Left lung (tissue), 10 donors: ENCODE data around the gene GSK3B. TPM values are rescaled to one million over a fixed set of nuclear protein-coding genes. Genes with fewer than 3 reads are reported as not detected.

Experiments used
- ATAC-seq: fragments of 200-7000 bp; cut with Tn5 transposase; one replicate; pipeline ENCODE4 v1.9.1; 2020; ENCODE audit warnings: moderate library complexity
- DNase-seq, 4 donors: peaks; one replicate each; pipeline ENCODE4 v3.0.0-alpha.2; 2013 to 2020
- H3K27ac ChIP-seq, 2 donors: fragments of 200-600 bp; sonication (generic) in 1 of 2; one replicate each; pipeline versions ENCODE4 v1.5.0 to v1.8.0; 2020 to 2021
- H3K27me3 ChIP-seq, 2 donors: fragments of 200-600 bp; sonication (generic) in 1 of 2; one replicate each; pipeline versions ENCODE4 v1.5.0 to v1.8.0; 2020 to 2021
- H3K36me3 ChIP-seq, 2 donors: fragments of 200-600 bp; sonication (generic) in 1 of 2; one replicate each; pipeline versions ENCODE4 v1.5.0 to v1.8.0; 2020 to 2021
- H3K4me1 ChIP-seq, 2 donors: fragments of 200-600 bp; one replicate each; pipeline ENCODE4 v1.8.0; 2021
- H3K4me3 ChIP-seq, 2 donors: fragments of 200-600 bp; sonication (generic) in 1 of 2; one replicate each; pipeline versions ENCODE4 v1.5.0 to v1.8.0; 2020 to 2021; ENCODE audit warnings: mild to moderate bottlenecking in 1 of 2
- H3K9me3 ChIP-seq, 2 donors: fragments of 200-600 bp; sonication (generic) in 1 of 2; one replicate each; pipeline versions ENCODE4 v1.5.0 to v1.8.0; 2020 to 2021
- CTCF ChIP-seq, 2 donors: fragments of 200-600 bp; sonication (generic) in 1 of 2; IDR thresholded peaks; one replicate each; pipeline versions ENCODE4 v1.5.0 to v1.8.0; 2021; ENCODE audit warnings: antibody characterized with exemption in 2 of 2
- intact Hi-C, 2 donors: fragments of 100-400 bp; cut with DNase I; formaldehyde crosslinking; loops; one replicate each; pipeline versions ENCODE4 v1.11.2 to v1.14.2; 2022
- polyA plus RNA-seq, 6 donors: library from polyadenylated mRNA; unstranded; fragments of 120-200 nt; gene quantifications; one replicate each; pipeline ENCODE4 v1.2.1, GENCODE V29; 2013; ENCODE audit not compliant: insufficient read length in 6 of 6
- total RNA-seq, 2 donors: library from RNA; stranded (reverse); fragmentation: NEBNext Ultra II Directional; extraction: Animal tissue kit (Norgen Biotek cat#: 25700); gene quantifications; one replicate each; pipeline ENCODE4 v1.2.1, GENCODE V29; 2021
- donor health status: DM: no; HTN: yes; CAD: no.
- donor health status: DM: no; HTN: no; CAD: no.

The GSK3B gene
- total and polyA plus RNA-seq, 8 donors, result 39.2 to 53.0 (median 42.4) TPM

DNA sequence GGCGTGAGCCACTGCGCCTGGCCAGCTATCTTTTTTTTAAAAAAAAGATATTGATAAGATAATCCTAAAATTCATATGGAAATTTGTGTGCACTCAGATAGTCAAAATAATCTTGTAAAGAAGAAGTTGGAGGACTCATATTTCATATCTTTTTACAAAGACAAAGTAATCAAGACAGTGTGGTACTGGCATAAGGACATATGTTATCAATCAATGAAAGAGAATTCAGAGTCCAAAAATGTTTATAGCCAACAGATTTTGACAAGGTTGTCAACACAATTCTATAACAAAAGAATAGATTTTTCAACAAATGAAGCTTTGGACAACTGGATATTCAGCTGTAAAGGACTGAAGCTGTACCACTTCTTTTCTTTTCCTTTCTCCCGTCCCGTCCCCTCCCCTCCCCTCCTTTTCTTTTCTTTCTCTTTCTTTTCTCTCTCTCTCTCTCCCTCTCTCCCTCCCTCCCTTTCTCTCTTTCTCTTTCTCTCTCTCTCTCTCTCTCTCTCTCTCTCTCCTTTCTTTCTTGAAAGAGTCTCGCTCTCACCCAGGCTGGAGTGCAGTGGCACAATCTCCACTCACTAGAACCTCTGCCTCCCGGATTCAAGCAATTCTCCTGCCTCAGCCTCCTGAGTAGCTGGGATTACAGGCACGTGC is 126.8 kb downstream of the GSK3B start:
- H3K27me3 ChIP-seq, result no peaks in the 10 kb centered on the region
- ATAC-seq (no peak), DNase-seq (no peak)
- intact Hi-C loops, result no loop called here
- H3K27ac ChIP-seq, result no peak overlapping the region
- H3K36me3 ChIP-seq, result no peaks in the 10 kb centered on the region
- TF ChIP-seq CTCF (IDR thresholded peaks at IDR 0.05), result no peak
- H3K9me3 ChIP-seq, result no peaks in the 10 kb centered on the region
- H3K4me1 ChIP-seq, result no peaks in the 10 kb centered on the region
- no peak overlapping the region for H3K4me3 ChIP-seq

GRCh38 chr3:119965692-119966091 is 128.6 kb downstream of the GSK3B start:
- intact Hi-C loops, result no loop called here
- ATAC-seq (no peak), DNase-seq (no peak)
- H3K36me3 ChIP-seq, result no peaks in the 10 kb centered on the region
- H3K4me1 ChIP-seq, result no peaks in the 10 kb centered on the region
- H3K4me3 ChIP-seq, result no peak overlapping the region
- no peak for TF ChIP-seq CTCF (IDR thresholded peaks at IDR 0.05)
- H3K27ac ChIP-seq, result no peak overlapping the region
- no peaks in the 10 kb centered on the region for H3K9me3 ChIP-seq
- no peaks in the 10 kb centered on the region for H3K27me3 ChIP-seq

DNA sequence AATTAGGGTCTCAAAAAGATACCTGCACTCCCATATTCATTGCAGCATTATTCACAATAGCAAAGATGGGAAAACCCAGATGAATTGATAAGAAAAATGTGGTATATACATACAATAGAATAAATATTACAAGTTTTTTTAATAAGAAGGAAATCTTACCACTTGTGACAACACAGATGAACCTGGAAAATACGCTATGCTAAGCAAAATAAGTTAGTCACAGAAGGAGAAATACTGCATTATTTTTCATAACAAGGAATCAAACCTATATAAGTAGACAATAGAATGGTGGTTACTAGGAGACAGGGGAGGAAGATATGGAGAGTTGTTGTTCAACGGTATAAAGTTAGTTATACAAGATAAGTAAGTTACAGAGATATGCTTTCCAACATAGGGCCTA is 130.0 kb downstream of the GSK3B start:
- DNase-seq (no peak), ATAC-seq (no peak)

DNA sequence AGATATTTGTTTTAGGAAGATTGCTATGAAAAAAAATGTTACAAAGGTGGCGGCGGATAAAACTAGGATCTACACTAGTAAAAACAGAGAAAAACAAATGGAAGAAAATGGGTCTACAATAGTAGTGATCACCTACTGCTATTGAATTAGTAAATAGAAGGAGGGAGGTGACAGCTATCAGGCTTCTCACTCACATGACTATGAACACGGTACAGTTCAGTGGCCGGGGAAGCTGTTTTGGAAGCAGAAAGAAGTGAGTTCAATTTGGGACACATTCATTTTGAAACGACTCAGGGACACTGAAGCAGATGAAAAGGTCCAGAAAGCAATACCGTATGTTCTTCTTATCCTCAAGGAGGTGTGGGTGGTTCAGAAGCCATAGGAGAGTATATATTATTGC is 138.3 kb downstream of the GSK3B start:
- ATAC-seq (no peak), DNase-seq (no peak)
- intact Hi-C loops, result no loop called here

More for the DNA sequence above, 130.0 kb downstream of the GSK3B start:
- no peaks in the 10 kb centered on the region for H3K36me3 ChIP-seq
- H3K9me3 ChIP-seq, result no peaks in the 10 kb centered on the region
- H3K4me3 ChIP-seq, result no peak overlapping the region
- no peak overlapping the region for H3K27ac ChIP-seq
- no peaks in the 10 kb centered on the region for H3K4me1 ChIP-seq
- intact Hi-C loops, result no loop called here
- no peaks in the 10 kb centered on the region for H3K27me3 ChIP-seq
- TF ChIP-seq CTCF (IDR thresholded peaks at IDR 0.05), result no peak

More for the DNA sequence above, 138.3 kb downstream of the GSK3B start:
- Histone ChIP-seq H3K4me3 (no peak overlapping the region), H3K36me3 (no peaks in the 10 kb centered on the region), H3K9me3 (no peaks in the 10 kb centered on the region), H3K27ac (no peak overlapping the region), H3K4me1 (no peaks in the 10 kb centered on the region), H3K27me3 (no peaks in the 10 kb centered on the region)
- no peak for TF ChIP-seq CTCF (IDR thresholded peaks at IDR 0.05)
